Hematopoietic multipotent progenitor cell (in vitro differentiated cells): ENCODE data around the gene FOXO1. TPM values are rescaled to one million over a fixed set of nuclear protein-coding genes. Genes with fewer than 3 reads are reported as not detected.

ENCODE experiments used
- DNase-seq, 3 donors: peaks; one replicate each; pipeline ENCODE4 v3.0.0-alpha.2; 2011 to 2015; ENCODE audit warnings: low read depth in 2 of 3, low spot score in 2 of 3
- total RNA-seq: library from RNA; depleted of rRNA; stranded (reverse); fragments of >200 nt; gene quantifications from one replicate; pipeline ENCODE4 v1.2.3, GENCODE V29; 2012

FOXO1 gene
- total RNA-seq, 1 donor = 21.8 TPM

GRCh38 chr13:40640202-40640601 is 26.2 kb downstream of the FOXO1 start:
- no peak for DNase-seq

GRCh38 chr13:40639221-40639681 is 27.2 kb downstream of the FOXO1 start:
- DNase-seq = no peak

GRCh38 chr13:40637643-40638042 is 28.8 kb downstream of the FOXO1 start:
- DNase-seq = no peak

GRCh38 chr13:40635315-40635995 is 31.0 kb downstream of the FOXO1 start:
- no peak for DNase-seq

GRCh38 chr13:40632915-40633314 is 33.5 kb downstream of the FOXO1 start:
- DNase-seq = no peak

GRCh38 chr13:40631605-40632004 is 34.8 kb downstream of the FOXO1 start:
- DNase-seq = no peak

- peak in 1 of 3 donors; percentile 43 for DNase-seq
Measured at GRCh38 chr13:40629678-40630384, 36.6 kb downstream of the FOXO1 start.

- DNase-seq = no peak
Measured at GRCh38 chr13:40626977-40627376, 39.5 kb downstream of the FOXO1 start.

- no peak for DNase-seq
Measured at GRCh38 chr13:40626561-40626960, 39.9 kb downstream of the FOXO1 start.

- DNase-seq = peak in 2 of 3 donors; percentile 42 to 67
Measured at GRCh38 chr13:40624986-40625385, 41.5 kb downstream of the FOXO1 start.

GRCh38 chr13:40624383-40624782 is 42.1 kb downstream of the FOXO1 start:
- DNase-seq = no peak

- DNase-seq = no peak
Measured at GRCh38 chr13:40622761-40623160, 43.7 kb downstream of the FOXO1 start.

- no peak for DNase-seq
Measured at GRCh38 chr13:40622246-40622645, 44.2 kb downstream of the FOXO1 start.

GRCh38 chr13:40619479-40619814 is 47.0 kb downstream of the FOXO1 start:
- no peak for DNase-seq

GRCh38 chr13:40618581-40619478 is 47.6 kb downstream of the FOXO1 start:
- no peak for DNase-seq

GRCh38 chr13:40617801-40618356 is 48.6 kb downstream of the FOXO1 start:
- no peak for DNase-seq

GRCh38 chr13:40615619-40616018 is 50.8 kb downstream of the FOXO1 start:
- DNase-seq = no peak

- DNase-seq = no peak
Measured at GRCh38 chr13:40613914-40614313, 52.5 kb downstream of the FOXO1 start.

GRCh38 chr13:40613192-40613818 is 53.1 kb downstream of the FOXO1 start:
- peak; percentile 39 to 90 (median 76) for DNase-seq

- DNase-seq = no peak
Measured at GRCh38 chr13:40612041-40612440, 54.4 kb downstream of the FOXO1 start.

- DNase-seq = no peak
Measured at GRCh38 chr13:40611635-40612034, 54.8 kb downstream of the FOXO1 start.
